ENCODE data around the gene VPS51. TPM values are rescaled to one million over a fixed set of nuclear protein-coding genes. Genes with fewer than 3 reads are reported as not detected.

VPS51 gene
- total RNA-seq, 1 donor from 2014 or later = 41.4 TPM

GRCh38 chr11:65125197-65126056, 29.4 kb downstream of the VPS51 start:
- no peak overlapping the region for H3K9ac ChIP-seq (ENCODE audit: low read length)
- no peak overlapping the region for H2AFZ ChIP-seq (ENCODE audit: low read depth, low read length)
- H3K4me1 ChIP-seq (ENCODE audit: insufficient read depth, low read length) = peaks cover 12% of the 10 kb centered on the region
- no peaks in the 10 kb centered on the region for H3K27me3 ChIP-seq (ENCODE audit: insufficient read depth, low read length)
- H3K4me2 ChIP-seq (ENCODE audit: low read length) = no peak overlapping the region
- H3K9me3 ChIP-seq (ENCODE audit: insufficient read depth, low read depth, low read length) = no peaks in the 10 kb centered on the region
- no peak for FAIRE-seq
- no peak overlapping the region for H3K4me3 ChIP-seq (ENCODE audit: insufficient read depth, low read depth, low read length)
- TF ChIP-seq CTCF (IDR thresholded peaks at IDR 0.05; ENCODE audit: insufficient read depth, low read depth, low read length) (no peak), EZH2 (IDR thresholded peaks at IDR 0.05; ENCODE audit: insufficient read depth, low read length) (no peak)
- Mint-ChIP-seq H3K9me3 (ENCODE audit: unreplicated experiment) (no peaks in the 10 kb centered on the region), H3K4me3 (ENCODE audit: unreplicated experiment) (no peak overlapping the region), H3K36me3 (ENCODE audit: low read depth, unreplicated experiment) (peaks cover 16% of the 10 kb centered on the region), H3K27ac (ENCODE audit: unreplicated experiment) (no peak overlapping the region), H3K4me1 (ENCODE audit: low read depth, unreplicated experiment) (peaks cover 10% of the 10 kb centered on the region), H3K27me3 (ENCODE audit: low read depth, unreplicated experiment) (no peaks in the 10 kb centered on the region)
- DNase-seq (ENCODE audit: low read depth) = no peak
- H3K36me3 ChIP-seq (ENCODE audit: insufficient read depth, low read length) = peaks cover 36% of the 10 kb centered on the region
- H3K79me2 ChIP-seq (ENCODE audit: insufficient read depth, low read length) = peaks cover 47% of the 10 kb centered on the region
- H3K27ac ChIP-seq (ENCODE audit: low read depth, low read length) = no peak overlapping the region
- peaks cover 53% of the 10 kb centered on the region for H4K20me1 ChIP-seq (ENCODE audit: insufficient read depth, low read length)

GRCh38 chr11:65126624-65127274, 30.7 kb downstream of the VPS51 start:
- H3K79me2 ChIP-seq (ENCODE audit: insufficient read depth, low read length) = peaks cover 43% of the 10 kb centered on the region
- H3K9me3 Mint-ChIP-seq (ENCODE audit: unreplicated experiment) = no peaks in the 10 kb centered on the region
- H3K4me1 Mint-ChIP-seq (ENCODE audit: low read depth, unreplicated experiment) = peaks cover 4% of the 10 kb centered on the region
- no peak for TF ChIP-seq CTCF (IDR thresholded peaks at IDR 0.05; ENCODE audit: insufficient read depth, low read depth, low read length)
- TF ChIP-seq EZH2 (IDR thresholded peaks at IDR 0.05; ENCODE audit: insufficient read depth, low read length) = no peak
- H3K27me3 Mint-ChIP-seq (ENCODE audit: low read depth, unreplicated experiment) = no peaks in the 10 kb centered on the region
- H3K9me3 ChIP-seq (ENCODE audit: insufficient read depth, low read depth, low read length) = no peaks in the 10 kb centered on the region
- no peak overlapping the region for H2AFZ ChIP-seq (ENCODE audit: low read depth, low read length)
- H3K4me3 ChIP-seq (ENCODE audit: insufficient read depth, low read depth, low read length) = no peak overlapping the region
- H3K27ac Mint-ChIP-seq (ENCODE audit: unreplicated experiment) = peak overlapping the region; percentile 47
- no peak for FAIRE-seq
- H3K4me3 Mint-ChIP-seq (ENCODE audit: unreplicated experiment) = no peak overlapping the region
- H3K4me1 ChIP-seq (ENCODE audit: insufficient read depth, low read length) = peaks cover 4% of the 10 kb centered on the region
- peaks cover 38% of the 10 kb centered on the region for H3K36me3 ChIP-seq (ENCODE audit: insufficient read depth, low read length)
- DNase-seq (ENCODE audit: low read depth) = no peak
- H3K36me3 Mint-ChIP-seq (ENCODE audit: low read depth, unreplicated experiment) = peaks cover 14% of the 10 kb centered on the region
- H3K9ac ChIP-seq (ENCODE audit: low read length) = no peak overlapping the region
- no peak overlapping the region for H3K4me2 ChIP-seq (ENCODE audit: low read length)
- no peak overlapping the region for H3K27ac ChIP-seq (ENCODE audit: low read depth, low read length)
- H3K27me3 ChIP-seq (ENCODE audit: insufficient read depth, low read length) = no peaks in the 10 kb centered on the region
- H4K20me1 ChIP-seq (ENCODE audit: insufficient read depth, low read length) = peaks cover 55% of the 10 kb centered on the region
